Measurements from ENCODE around the gene RNF151. TPM values are rescaled to one million over a fixed set of nuclear protein-coding genes. Genes with fewer than 3 reads are reported as not detected.
"Not testable (repeated sequence)": the region's sequence is repeated elsewhere in the genome, so short reads cannot be mapped to it uniquely, and the experiment has no call there.

RNF151 gene
- total and polyA plus RNA-seq, 2 donors from 2014 or later = not detected

GRCh38 chr16:2009164-2009711 is 42.6 kb downstream of the RNF151 start:
- no peak for FAIRE-seq
- DNase-seq = peak in 1 of 5 donors; percentile 85
- intact Hi-C loops (cut with DNase I) = no loop called here

GRCh38 chr16:2009791-2010510 is 43.3 kb downstream of the RNF151 start, which contains the start of gene ZNF598:
Gene ZNF598 (minus strand): TSS chr16:2009821.
- Histone ChIP-seq H3K27me3 (ENCODE audit: control insufficient read depth, insufficient read depth, low read length) (no peaks in the 10 kb centered on the region), H3K27ac (ENCODE audit: low read depth in 2 of 2, low read length in 2 of 2) (peak within 1 kb of the TSS; percentile 85 to 87), H3K9me3 (ENCODE audit: control insufficient read depth in 2 of 3, insufficient read depth in 1 of 3, low read length in 3 of 3) (no peaks in the 10 kb centered on the region), H3K4me3 (ENCODE audit: low read length in 3 of 3) (peak within 1 kb of the TSS; percentile 77 to 97 (median 78)), H3K36me3 (ENCODE audit: control insufficient read depth in 2 of 3, insufficient read depth in 3 of 3, low read length in 3 of 3) (no peaks in the 10 kb centered on the region), H3K4me1 (ENCODE audit: control insufficient read depth in 2 of 3, insufficient read depth in 2 of 3, low read depth in 1 of 3, low read length in 3 of 3) (peaks cover 3 to 29% (median 3%) of the 10 kb centered on the region in 3 donors), H3K9ac (ENCODE audit: low read length in 3 of 3) (peak within 1 kb of the TSS; percentile 64 to 88 (median 80))
- intact Hi-C loops (cut with DNase I) = no loop called here
- TF ChIP-seq, protein P1, sequence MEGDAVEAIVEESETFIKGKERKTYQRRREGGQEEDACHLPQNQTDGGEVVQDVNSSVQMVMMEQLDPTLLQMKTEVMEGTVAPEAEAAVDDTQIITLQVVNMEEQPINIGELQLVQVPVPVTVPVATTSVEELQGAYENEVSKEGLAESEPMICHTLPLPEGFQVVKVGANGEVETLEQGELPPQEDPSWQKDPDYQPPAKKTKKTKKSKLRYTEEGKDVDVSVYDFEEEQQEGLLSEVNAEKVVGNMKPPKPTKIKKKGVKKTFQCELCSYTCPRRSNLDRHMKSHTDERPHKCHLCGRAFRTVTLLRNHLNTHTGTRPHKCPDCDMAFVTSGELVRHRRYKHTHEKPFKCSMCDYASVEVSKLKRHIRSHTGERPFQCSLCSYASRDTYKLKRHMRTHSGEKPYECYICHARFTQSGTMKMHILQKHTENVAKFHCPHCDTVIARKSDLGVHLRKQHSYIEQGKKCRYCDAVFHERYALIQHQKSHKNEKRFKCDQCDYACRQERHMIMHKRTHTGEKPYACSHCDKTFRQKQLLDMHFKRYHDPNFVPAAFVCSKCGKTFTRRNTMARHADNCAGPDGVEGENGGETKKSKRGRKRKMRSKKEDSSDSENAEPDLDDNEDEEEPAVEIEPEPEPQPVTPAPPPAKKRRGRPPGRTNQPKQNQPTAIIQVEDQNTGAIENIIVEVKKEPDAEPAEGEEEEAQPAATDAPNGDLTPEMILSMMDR (IDR thresholded peaks at IDR 0.05; ENCODE audit: borderline replicate concordance, extremely low read depth, insufficient read depth) = no peak
- DNase-seq (peak; percentile 78 to 95 (median 91)), FAIRE-seq (no peak)

More at GRCh38 chr16:2009164-2009711, 42.6 kb downstream of the RNF151 start:
- Histone ChIP-seq H3K36me3 (ENCODE audit: control insufficient read depth in 2 of 3, insufficient read depth in 3 of 3, low read length in 3 of 3) (no peaks in the 10 kb centered on the region), H3K4me1 (ENCODE audit: control insufficient read depth in 2 of 3, insufficient read depth in 2 of 3, low read depth in 1 of 3, low read length in 3 of 3) (peaks cover 3 to 36% (median 3%) of the 10 kb centered on the region in 3 donors), H3K27ac (ENCODE audit: low read depth in 2 of 2, low read length in 2 of 2) (peak overlapping the region in 1 of 2 donors; percentile 65), H3K27me3 (ENCODE audit: control insufficient read depth, insufficient read depth, low read length) (no peaks in the 10 kb centered on the region), H3K4me3 (ENCODE audit: low read length in 3 of 3) (peak overlapping the region; percentile 49 to 75 (median 71)), H3K9ac (ENCODE audit: low read length in 3 of 3) (peak overlapping the region in 2 of 3 donors; percentile 80 to 88), H3K9me3 (ENCODE audit: control insufficient read depth in 2 of 3, insufficient read depth in 1 of 3, low read length in 3 of 3) (no peaks in the 10 kb centered on the region)
- TF ChIP-seq, protein P1 (IDR thresholded peaks at IDR 0.05; ENCODE audit: borderline replicate concordance, extremely low read depth, insufficient read depth) = no peak

GRCh38 chr16:2011726-2012125 is 45.1 kb downstream of the RNF151 start:
- FAIRE-seq = not testable (repeated sequence)

GRCh38 chr16:2013527-2013926 is 46.9 kb downstream of the RNF151 start:
- H3K9ac ChIP-seq (ENCODE audit: low read length in 3 of 3) = no peak overlapping the region
- no peaks in the 10 kb centered on the region for H3K36me3 ChIP-seq (ENCODE audit: control insufficient read depth in 2 of 3, insufficient read depth in 3 of 3, low read length in 3 of 3)
- DNase-seq = no peak
- TF ChIP-seq, protein P1 (IDR thresholded peaks at IDR 0.05; ENCODE audit: borderline replicate concordance, extremely low read depth, insufficient read depth) = no peak
- no peak for FAIRE-seq
- no peak overlapping the region for H3K4me3 ChIP-seq (ENCODE audit: low read length in 3 of 3)
- H3K4me1 ChIP-seq (ENCODE audit: control insufficient read depth in 2 of 3, insufficient read depth in 2 of 3, low read depth in 1 of 3, low read length in 3 of 3) = peaks cover 1 to 11% (median 3%) of the 10 kb centered on the region in 3 donors
- no peaks in the 10 kb centered on the region for H3K27me3 ChIP-seq (ENCODE audit: control insufficient read depth, insufficient read depth, low read length)
- no peak overlapping the region for H3K27ac ChIP-seq (ENCODE audit: low read depth in 2 of 2, low read length in 2 of 2)
- intact Hi-C loops (cut with DNase I) = no loop called here
- no peaks in the 10 kb centered on the region for H3K9me3 ChIP-seq (ENCODE audit: control insufficient read depth in 2 of 3, insufficient read depth in 1 of 3, low read length in 3 of 3)

More at GRCh38 chr16:2011726-2012125, 45.1 kb downstream of the RNF151 start:
- DNase-seq; H3K9me3 ChIP-seq (ENCODE audit: control insufficient read depth in 2 of 3, insufficient read depth in 1 of 3, low read length in 3 of 3); H3K27me3 ChIP-seq (ENCODE audit: control insufficient read depth, insufficient read depth, low read length); H3K27ac ChIP-seq (ENCODE audit: low read depth in 2 of 2, low read length in 2 of 2); H3K9ac ChIP-seq (ENCODE audit: low read length in 3 of 3); H3K4me3 ChIP-seq (ENCODE audit: low read length in 3 of 3); intact Hi-C loops (cut with DNase I); H3K36me3 ChIP-seq (ENCODE audit: control insufficient read depth in 2 of 3, insufficient read depth in 3 of 3, low read length in 3 of 3): not testable (repeated sequence)
- H3K4me1 ChIP-seq (ENCODE audit: control insufficient read depth in 2 of 3, insufficient read depth in 2 of 3, low read depth in 1 of 3, low read length in 3 of 3) = peaks cover 3 to 25% (median 3%) of the 10 kb centered on the region in 3 donors
